GM13977 (cell line): ENCODE measurements around the gene HAGHL.

Source experiments
- DNase-seq: peaks from one replicate; pipeline ENCODE4 v3.0.0; 2012; ENCODE audit warnings: low spot score
- CTCF ChIP-seq: IDR thresholded peaks from 2 replicates; pipeline ENCODE4 v1.5.1; 2012; ENCODE audit warnings: mild to moderate bottlenecking, control low read depth; ENCODE audit not compliant: insufficient read depth; ENCODE audit errors: extremely low read depth, missing control alignments
- in situ Hi-C: fragments of 300-500 bp; cut with MboI; formaldehyde crosslinking; loops from one replicate; pipeline ENCODE4 v1.12.0; 2022; ENCODE audit warnings: low sequenced_read_pairs, low pct_unique_long_range_greater_than_20kb, mixed read lengths, inconsistent platforms; ENCODE audit not compliant: unreplicated experiment

Gene HAGHL

GRCh38 chr16:778447-778846 lies 51.5 kb downstream of the HAGHL start:
- TF ChIP-seq CTCF: no peak
- no peak for DNase-seq
- in situ Hi-C loops: no loop called here

GRCh38 chr16:778909-779527 lies 52.1 kb downstream of the HAGHL start:
- no peak for DNase-seq
- in situ Hi-C loops: no loop called here

More at GRCh38 chr16:778909-779527, 52.1 kb downstream of the HAGHL start:
- no peak for TF ChIP-seq CTCF
